ENCODE measurements around the gene HSD17B1.

- TF ChIP-seq CTCF (conservative IDR thresholded peaks at IDR 0.05; ENCODE audit: low read depth, low read length) (no peak), POLR2A (IDR thresholded peaks at IDR 0.05; ENCODE audit: low read depth, low read length) (no peak), RAD21 (IDR thresholded peaks at IDR 0.05; ENCODE audit: low read length) (no peak), FOS (IDR thresholded peaks at IDR 0.05; ENCODE audit: low read depth, low read length) (no peak), CEBPB (IDR thresholded peaks at IDR 0.05; ENCODE audit: low read depth, low read length) (no peak), RFX5 (IDR thresholded peaks at IDR 0.05; ENCODE audit: low read depth, low read length) (no peak), ELK1 (IDR thresholded peaks at IDR 0.05; ENCODE audit: borderline replicate concordance, low read depth, low read length) (no peak), SMC3 (IDR thresholded peaks at IDR 0.05; ENCODE audit: low read depth, low read length) (no peak), MXI1 (IDR thresholded peaks at IDR 0.05; ENCODE audit: borderline replicate concordance, low read depth, low read length) (no peak), MAFK (IDR thresholded peaks at IDR 0.05; ENCODE audit: low read depth, low read length) (no peak)
Measured at GRCh38 chr17:42590886-42591285, 38.2 kb downstream of the HSD17B1 start.

All from IMR-90 (cell line).